ENCODE measurements around the gene CATSPER1.

CATSPER1 gene

GRCh38 chr11:66051766-66052663, 25.7 kb upstream of the CATSPER1 start, which contains the start of gene SF3B2:
TSS of gene SF3B2 (plus strand) at chr11:66052364. CDS start at chr11:66052385, 21 bp downstream.
- no peak for TF ChIP-seq CTCF (IDR thresholded peaks at IDR 0.05; ENCODE audit: insufficient read depth, missing control alignments)
- no peak for FAIRE-seq
- peak; percentile 87 for DNase-seq (ENCODE audit: insufficient read length, low spot score)

- TF ChIP-seq CTCF (IDR thresholded peaks at IDR 0.05; ENCODE audit: insufficient read depth, missing control alignments): no peak
- no peak for FAIRE-seq
Observed at GRCh38 chr11:66051371-66051765, 25.1 kb upstream of the CATSPER1 start.

GRCh38 chr11:66050581-66051231, 24.4 kb upstream of the CATSPER1 start:
- no peak for DNase-seq (ENCODE audit: insufficient read length, low spot score)
- no peak for FAIRE-seq
- no peak for TF ChIP-seq CTCF (IDR thresholded peaks at IDR 0.05; ENCODE audit: insufficient read depth, missing control alignments)

More at GRCh38 chr11:66051371-66051765, 25.1 kb upstream of the CATSPER1 start:
- no peak for DNase-seq (ENCODE audit: insufficient read length, low spot score)

GRCh38 chr11:66048547-66049323, 22.5 kb upstream of the CATSPER1 start, which contains the start of gene GAL3ST3:
TSS of gene GAL3ST3 (minus strand) at chr11:66049161. CDS start at chr11:66045415, 3,746 bp downstream.
- FAIRE-seq (no peak), DNase-seq (ENCODE audit: insufficient read length, low spot score) (peak; percentile 79)
- TF ChIP-seq CTCF (IDR thresholded peaks at IDR 0.05; ENCODE audit: insufficient read depth, missing control alignments): no peak

- no peak for TF ChIP-seq CTCF (IDR thresholded peaks at IDR 0.05; ENCODE audit: insufficient read depth, missing control alignments)
- DNase-seq (ENCODE audit: insufficient read length, low spot score): no peak
- FAIRE-seq: no peak
Observed at GRCh38 chr11:66047541-66048365, 21.5 kb upstream of the CATSPER1 start.

GRCh38 chr11:66046901-66047300, 20.6 kb upstream of the CATSPER1 start:
- no peak for DNase-seq (ENCODE audit: insufficient read length, low spot score)
- no peak for TF ChIP-seq CTCF (IDR thresholded peaks at IDR 0.05; ENCODE audit: insufficient read depth, missing control alignments)
- FAIRE-seq: peak; percentile 70

Data from D721Med (cell line).